NCI-H524 treated with DMSO at 0.1 percent for 48 hours (cell line): ENCODE data around the gene TCF7L2.

Experiments
- DNase-seq: peaks from one replicate; lab custom pipeline; 2025; lab: John Stamatoyannopoulos, UW

The TCF7L2 gene

DNA sequence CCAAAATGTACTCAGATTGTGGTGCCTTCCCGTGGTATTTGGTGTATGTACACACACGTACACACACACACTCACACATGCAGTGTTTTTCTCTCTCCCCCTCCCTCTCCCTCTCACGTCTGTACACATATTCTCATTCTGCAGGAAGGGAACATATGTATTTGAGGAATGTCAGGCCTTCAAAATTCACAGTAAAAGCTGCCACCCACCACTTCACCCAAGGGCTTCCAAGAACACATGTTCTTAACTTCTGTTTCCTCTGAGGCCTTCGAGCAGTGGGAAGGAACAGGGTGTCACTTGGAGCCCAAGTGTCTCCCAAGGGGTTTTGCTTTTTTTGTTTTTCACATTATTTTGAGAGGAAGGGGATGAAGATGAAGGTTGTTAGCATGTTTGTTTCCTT is 198.9 kb downstream of the TCF7L2 start:
- DNase-seq = no peak

DNA sequence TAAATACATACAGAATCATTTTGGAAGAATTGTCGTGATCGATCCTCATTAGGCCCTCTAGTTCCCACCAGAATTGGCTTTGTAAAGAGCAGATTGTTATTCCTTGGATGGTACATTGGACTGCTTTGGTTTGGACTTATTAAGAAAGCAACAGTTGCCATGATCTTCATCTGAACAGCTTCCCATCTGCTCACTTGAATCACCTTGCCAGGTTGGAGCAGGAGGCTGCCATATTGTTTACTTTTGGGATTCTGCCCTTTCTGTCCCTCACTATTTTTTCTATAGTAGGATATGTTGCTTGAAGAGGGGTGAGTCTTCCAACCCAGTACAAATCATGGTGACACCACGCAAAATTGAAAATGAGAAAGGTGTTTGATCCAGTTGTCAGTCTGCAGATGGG is 199.6 kb downstream of the TCF7L2 start:
- no peak for DNase-seq

DNA sequence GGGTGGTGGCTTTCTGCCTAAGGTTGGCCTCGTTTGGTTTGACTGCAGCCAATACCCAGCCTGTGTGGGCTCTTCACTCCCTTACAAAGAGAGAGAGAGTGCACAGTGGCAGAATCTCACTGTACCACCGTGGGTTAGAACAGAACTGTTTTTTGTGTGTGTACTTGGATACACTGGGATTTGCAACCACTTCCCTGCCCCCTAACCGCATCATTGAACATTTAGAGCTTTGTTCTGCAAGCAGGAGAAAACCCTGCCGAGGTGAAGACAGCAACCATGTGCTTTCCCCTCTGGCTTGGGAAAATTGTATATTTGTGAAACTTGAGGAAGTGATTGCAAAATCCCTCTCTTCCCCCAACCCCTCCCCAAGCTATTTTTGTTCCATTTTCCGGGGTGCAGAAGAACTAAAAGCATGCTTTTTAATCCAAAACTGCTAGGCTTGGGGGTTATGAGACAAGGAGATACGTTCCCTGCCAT is 201.2 kb downstream of the TCF7L2 start:
- DNase-seq = no peak

DNA sequence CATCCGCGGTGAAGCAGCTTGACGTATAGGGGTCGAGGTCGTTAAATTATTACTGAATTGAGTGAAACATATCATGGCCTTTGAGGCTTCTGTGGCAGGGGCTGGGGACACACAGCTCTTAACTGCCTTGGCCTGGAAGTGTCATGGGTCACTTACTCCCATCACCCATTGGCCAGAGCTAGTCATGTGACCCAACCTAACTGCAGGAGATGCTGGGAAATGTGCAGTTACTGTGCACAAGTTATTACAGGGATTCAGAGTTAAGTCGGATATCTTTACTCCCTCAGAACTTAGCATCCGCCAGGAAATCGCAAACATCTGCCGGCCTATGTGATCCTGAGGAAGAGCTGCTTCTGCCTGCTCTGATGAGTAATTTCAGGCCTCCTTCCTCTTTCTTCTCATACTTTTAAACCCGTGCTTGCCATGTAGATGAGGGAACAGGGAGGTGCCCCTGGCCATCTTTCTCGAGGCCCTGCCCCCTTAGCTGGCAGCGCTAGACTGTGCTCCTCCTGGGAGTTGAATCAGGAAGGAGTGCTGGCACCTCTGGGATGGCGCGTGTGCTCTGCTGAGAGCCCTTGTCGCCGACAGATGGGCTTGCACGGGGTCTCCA is 203.6 kb downstream of the TCF7L2 start:
- DNase-seq = no peak

DNA sequence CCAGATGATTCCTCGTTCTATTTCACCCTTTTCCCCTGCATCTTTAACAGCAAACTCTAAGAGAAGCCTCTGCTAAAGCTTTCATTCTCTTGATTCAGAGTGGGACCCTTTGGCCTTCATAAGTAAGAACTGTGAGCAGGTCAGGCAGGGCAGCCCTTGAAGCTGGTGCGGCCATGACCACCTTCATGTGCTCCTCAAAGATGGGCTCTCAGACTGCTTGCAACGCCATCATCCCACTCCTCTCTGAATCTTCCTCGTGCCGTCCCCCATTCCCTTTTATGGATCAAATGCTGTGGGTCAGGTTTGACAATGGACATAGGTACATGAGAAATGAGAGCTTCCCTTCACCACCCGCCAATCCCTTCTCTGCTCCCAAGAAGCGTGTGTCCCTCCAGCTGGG is 207.4 kb downstream of the TCF7L2 start:
- no peak for DNase-seq

DNA sequence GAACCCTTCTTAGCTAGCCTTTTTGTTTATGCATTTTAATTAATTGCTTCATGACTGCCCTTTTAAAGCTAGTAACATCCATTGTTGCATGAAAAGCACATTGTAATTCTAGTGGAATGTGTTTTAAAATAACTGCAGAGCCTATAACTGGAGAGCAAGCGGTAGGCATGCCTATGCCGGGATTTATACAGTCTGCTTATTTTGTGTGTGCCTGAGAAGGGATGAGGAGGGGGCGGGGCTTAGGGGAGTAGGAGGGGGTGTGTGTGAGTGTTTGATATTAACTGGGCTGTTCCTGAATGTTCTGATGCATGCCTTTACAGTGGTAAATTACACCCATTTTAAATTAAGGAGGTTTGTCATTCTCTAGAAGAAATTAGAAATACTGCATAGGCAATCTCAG is 208.1 kb downstream of the TCF7L2 start:
- no peak for DNase-seq

DNA sequence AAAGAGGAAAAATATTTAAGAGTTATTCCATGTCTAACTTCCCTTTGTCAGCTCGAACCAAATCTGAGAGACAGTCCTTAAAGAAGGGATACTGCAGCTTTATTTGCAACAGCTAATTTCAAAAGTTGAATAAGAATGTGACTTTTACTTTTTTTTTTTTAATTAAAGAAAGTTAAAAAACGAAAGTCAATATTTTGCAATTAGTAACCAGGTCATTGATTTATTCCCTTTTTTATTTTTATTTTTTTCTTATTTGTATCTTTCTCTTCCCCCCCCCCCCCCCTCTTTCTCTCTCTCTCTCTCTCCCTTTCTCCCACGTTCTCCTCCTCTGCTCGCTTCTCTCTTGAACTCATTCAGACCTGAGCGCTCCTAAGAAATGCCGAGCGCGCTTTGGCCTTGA is 209.5 kb downstream of the TCF7L2 start:
- no peak for DNase-seq

DNA sequence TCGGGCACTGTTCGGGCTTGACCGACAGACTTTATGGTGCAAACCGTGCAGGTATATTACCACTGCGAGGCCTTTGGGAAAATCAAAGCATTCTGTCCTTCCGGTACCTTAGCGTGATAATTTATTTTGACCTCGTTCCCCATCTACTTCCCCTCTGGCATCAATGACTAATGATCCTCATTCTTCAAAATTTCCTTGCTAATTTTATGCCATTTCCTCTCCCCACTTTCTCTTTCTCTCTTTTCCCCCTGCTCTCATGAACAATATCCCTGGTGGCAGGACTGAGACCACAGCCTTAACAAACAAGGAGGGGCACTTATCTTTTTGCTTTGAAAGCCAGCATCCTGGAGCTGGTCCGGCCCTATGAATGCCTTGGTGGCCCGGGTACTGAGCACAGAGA is 210.6 kb downstream of the TCF7L2 start:
- no peak for DNase-seq

DNA sequence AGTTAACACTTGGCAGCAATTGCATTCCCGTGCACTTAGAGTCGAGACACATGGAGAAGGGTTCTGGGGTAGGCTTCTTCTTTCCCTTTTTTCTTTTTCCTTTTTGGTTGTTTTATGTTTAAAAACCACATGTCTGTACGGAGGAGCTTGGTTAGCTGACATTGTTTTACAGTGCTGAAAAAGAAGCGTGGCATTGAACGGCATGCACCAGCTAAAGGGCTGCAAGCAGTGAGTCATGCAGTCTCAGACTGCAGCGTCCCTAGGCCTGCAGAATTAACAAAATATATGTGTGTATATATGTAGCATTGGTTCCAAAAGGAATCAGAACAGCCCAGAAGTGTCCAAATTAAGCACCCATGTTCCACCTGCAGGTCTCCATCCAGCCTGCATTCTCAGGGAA is 211.0 kb downstream of the TCF7L2 start:
- DNase-seq = no peak

DNA sequence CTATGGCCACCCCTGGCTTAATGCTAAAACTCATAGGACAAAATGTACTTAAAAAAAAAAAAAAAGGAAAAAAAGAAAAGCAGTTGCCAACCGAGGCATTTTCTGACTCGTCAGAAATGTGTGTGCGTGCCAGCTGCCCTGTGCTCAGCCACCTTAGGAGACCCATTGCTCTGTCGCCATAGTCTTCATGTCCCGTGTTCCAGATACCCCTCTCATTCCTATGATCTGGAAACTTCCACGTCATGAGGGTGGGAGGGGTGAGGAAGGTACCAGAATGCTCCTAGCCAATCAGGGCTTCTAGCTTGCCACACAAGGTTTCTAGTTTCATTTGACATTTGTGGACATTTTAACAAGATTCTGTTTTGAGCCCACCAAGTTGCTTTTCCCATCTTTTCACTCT is 212.9 kb downstream of the TCF7L2 start:
- DNase-seq = no peak

DNA sequence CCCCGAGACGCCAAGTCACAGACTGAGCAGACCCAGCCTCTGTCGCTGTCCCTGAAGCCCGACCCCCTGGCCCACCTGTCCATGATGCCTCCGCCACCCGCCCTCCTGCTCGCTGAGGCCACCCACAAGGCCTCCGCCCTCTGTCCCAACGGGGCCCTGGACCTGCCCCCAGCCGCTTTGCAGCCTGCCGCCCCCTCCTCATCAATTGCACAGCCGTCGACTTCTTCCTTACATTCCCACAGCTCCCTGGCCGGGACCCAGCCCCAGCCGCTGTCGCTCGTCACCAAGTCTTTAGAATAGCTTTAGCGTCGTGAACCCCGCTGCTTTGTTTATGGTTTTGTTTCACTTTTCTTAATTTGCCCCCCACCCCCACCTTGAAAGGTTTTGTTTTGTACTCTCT is 215.6 kb downstream of the TCF7L2 start:
- no peak for DNase-seq

DNA sequence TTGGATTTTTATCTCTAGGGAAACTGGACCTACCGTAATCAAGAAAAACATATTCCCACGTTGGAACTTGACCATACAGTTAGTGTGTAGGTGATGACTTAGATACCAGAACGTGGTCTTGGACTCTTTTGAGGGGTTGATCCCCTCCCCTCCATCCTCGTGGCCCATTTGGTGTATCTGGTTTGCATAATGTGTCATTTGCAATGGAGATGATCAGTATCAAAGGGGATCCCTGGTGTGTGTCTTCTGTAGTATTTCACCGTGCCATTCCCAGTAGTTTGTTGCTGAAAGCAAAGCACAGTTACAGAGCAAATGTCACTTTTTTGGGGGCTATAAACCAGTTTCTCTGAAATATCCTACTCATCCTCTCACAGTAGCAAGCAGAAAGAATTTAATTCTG is 217.7 kb downstream of the TCF7L2 start:
- no peak for DNase-seq

DNA sequence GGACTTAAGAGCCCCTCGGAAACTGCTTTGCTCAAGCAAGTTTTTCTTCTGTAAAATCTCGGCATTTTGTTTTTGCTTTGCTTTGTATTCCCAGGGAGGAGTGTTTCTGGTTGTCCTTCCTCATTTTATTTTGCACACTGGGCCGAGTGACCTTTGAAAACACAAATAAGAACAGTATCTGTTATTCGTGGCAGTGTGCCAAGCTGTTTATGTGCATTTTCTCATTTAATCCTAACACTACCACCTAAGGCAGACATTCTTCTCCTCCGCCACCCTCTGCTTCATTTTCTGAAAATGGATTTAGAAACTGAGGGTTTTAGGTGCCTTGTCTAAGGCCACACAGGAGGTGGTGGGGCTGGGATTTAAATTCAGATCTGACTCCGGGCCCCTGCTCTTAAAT is 218.5 kb downstream of the TCF7L2 start:
- DNase-seq = no peak

DNA sequence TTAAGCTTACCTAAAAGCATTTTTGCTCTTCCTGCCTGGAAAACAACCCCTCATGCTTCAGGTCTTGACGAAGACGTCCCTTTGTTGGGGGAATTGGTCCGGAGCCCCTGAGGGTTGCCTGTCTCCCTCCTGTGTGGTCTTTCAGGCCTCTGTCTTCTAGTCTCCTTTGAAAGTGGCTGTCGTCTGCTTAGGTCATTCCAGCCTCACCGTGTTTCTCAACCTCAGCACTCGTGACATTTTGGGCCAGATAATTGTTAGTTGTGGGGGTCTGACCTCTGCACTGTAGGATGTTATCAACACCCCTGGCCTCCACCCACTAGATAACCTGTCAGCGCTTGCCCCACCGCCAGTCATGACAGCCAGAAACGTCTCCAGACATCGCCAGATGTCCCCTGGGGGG is 219.1 kb downstream of the TCF7L2 start:
- DNase-seq = no peak

DNA sequence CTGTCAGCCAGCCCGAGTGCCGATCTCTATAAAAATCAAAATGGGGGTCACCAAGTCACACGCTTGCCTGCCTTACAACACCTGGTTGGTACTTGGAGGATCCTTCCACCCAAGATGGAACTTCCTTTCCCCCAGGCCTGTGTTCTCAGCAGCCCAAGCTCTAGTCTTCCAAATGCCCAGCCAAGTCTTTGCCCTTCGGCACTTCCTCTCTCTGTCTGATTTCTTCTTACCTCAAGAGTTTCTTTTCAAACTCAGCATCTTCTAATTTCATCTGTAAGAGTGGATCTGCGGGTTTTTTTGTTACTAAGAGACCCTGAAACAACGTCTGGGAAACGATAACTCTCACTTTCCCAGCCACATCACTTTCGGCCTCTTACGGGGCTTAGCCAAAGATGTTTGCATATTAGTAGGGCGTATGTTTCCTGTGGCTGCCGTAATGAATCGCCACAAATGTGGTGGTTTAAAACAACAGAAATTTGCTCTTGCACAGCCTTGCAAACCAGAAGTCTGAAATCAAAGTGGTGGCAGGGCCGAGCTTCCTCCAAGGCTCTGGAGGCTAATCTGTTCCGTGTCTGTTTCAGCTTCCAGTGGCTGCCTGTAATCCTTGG is 219.9 kb downstream of the TCF7L2 start:
- DNase-seq = no peak

DNA sequence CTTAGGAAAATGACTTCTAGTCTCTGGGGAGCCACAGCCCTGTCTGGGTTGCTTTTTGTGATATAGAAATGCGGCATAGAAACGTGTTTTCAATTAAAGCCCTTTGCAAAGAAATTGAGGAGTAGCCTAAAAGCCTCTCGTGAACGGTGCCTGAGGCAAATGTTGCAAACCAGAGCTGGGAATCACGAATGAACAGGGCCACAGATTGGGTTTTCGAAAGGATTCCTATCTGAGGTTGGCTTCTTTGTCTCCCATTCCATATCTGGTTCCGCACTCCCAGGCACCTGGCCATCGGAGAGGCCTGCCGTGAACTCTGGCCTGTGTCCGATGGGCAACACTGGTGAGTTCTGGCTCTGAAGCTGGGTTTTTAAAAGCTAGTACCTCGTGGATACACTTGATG is 221.6 kb downstream of the TCF7L2 start:
- no peak for DNase-seq

DNA sequence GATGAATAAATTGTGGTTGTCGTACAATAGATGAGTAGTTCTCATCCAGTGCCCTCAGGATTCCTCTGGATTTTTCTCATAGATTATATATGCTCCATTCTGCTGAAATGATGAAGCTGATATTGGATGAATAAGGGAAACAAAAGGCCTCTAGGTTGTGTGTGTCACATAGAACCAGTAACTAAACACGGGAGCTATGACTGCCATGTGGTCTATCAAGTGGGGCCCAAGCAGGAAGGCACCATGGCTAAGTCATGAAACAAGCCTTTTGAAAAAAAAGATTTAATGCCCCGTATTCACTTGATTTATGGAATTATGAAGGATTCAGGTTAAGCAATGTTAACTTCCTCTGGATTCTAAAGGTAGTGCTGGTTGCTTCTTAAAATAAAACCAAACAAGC is 225.1 kb downstream of the TCF7L2 start:
- no peak for DNase-seq

DNA sequence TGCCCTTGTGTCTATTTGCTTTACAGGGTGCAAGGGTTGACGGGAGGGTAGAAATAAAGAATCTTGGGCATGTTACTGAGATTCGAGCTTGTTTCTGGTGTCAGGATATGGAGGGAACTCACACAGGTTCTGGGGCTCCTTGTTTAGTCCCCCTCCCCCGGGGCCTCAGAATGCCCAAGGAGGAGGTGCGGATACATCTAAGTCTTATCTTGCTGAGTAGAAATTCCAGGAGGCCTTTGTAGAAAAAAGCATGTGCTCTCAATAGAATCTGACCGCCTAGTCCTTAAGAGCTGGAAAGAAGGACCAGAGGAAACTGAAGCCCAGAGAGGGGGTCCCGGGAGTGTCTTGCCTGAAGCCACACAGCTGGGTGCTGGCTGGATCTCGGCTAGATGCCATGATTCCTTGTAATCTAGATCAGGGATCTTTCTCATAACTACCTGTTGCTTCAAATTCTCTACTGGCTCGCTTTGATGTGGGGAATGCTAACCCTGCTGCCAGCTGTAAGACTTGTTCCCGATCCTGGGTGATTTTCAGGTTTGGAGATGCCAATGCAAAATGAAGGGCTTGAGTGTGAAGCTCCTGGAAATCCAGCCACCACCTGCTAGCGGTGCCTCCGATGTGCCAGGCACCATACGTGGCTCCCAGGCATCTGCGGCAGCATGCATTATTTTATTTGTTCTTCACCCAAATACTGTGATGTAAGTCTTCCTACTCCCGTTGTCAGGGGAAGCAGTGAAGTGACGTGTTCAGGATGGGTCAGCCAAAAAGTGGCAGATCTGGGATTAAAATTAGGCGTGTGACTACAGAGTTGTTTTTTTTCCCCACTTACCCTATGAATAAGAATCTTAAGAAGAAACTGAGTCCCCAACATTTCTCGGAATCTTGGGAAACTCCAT is 226.0 kb downstream of the TCF7L2 start:
- no peak for DNase-seq

DNA sequence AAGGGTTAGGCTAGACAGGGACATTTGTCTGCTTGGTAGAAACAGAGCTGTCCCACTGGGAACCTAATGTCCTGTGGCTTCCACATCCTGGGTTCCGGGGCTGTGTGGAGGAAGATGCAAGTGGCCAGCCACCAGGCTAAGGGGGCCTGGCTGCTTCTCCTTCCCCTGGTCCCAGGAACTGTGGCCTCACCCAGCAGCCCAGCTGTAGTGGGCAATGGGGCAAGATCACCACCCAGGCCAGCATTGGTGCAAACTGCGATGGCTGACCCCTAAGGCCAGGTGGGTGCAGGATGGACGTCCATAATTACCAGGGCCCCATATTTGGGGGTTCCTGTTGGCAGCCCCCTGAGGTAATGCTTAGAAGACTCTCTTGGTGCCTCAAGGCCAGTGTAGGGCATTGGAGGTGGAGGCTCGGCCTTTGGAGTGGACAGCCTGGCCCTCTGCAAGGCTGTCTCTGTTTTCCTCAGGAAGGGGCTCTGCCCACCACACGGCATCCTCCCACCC is 226.7 kb downstream of the TCF7L2 start:
- DNase-seq = no peak

DNA sequence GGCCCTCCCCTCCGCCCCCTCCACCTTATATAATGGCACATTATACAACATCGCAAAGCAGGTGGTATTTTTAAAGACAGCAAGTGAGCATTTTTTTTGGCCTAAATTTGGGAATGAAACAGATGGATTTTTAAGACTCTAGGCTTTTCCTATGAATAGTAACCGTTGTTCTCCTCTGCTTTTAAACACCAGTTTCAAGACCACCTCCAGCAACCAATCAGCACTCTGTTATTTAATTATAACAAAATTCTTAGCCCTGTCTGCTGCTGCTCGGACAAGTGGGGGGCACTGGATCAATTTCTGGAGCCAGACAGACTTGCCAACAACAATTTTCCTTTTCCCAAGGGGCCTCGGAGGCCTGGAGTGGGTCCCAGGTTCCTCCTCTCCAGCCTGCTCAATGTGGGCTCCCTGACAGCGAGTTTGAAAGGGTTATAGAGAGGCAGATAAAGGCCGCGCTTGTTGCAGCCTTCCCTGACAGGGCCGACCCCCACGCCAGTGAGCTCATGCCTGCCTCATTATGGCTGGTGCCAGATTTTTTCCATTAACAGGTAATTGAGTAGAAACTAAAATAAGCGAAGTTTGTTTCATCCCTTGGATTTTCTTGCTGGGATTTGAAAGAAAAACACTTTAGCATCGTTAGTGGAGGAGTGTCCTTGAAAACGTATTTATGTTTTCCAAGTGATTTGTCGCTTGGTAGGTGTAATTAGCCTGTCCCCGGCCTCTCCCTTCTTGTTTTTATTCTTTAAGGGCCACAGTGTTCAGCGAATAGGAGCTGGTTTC is 227.3 kb downstream of the TCF7L2 start:
- DNase-seq = no peak

DNA sequence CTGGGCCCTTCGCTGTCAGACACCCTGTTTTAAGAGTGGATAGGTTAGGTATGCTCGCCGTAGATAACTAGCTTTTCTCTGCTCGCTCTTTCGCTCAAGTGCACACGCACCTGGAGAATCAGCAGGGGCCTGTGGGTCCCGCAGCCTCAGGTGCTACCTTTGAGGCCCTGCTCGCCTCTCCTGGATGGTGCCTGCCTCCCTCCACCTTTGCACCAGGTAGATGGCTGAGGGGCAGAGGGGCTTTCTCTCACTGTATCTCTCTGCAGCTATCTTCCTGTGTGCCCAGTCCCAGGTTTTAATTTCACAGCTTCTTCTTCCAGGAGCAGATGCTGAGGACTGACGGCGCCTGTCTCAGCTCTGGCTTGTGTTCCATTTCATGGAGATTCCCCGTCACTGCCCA is 227.9 kb downstream of the TCF7L2 start:
- no peak for DNase-seq

DNA sequence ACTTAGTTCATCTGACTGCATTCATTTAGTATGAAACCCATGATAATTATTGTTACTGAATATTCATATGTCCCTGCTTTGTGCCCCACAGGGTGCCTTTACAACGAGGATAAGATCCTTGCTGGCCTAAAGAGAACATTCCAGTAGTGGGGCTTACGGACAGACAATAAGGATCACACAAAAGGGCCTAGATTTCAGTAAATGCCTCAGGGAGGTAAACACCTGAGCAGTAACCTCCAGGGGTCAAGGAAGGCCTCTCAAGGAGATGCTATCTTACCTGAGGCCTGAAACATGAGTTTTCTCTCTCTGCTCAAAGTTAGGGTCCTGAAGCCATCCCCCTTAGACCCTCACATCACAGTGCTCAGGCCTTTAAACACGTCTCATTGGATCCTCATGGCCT is 228.7 kb downstream of the TCF7L2 start:
- DNase-seq = no peak
